Neural progenitor cell (in vitro differentiated cells): ENCODE data around the gene PARP2.

Source experiments
- EZH2 ChIP-seq: fragments of 200-600 bp; sonication (generic); IDR thresholded peaks from 2 replicates; pipeline ENCODE4 v1.6.1; 2017; ENCODE audit warnings: antibody characterized with exemption, mild to moderate bottlenecking, moderate library complexity
- TF ChIP-seq, protein P1 (sequence below): fragments of 200-600 bp; sonication (generic); IDR thresholded peaks from 2 replicates; pipeline ENCODE4 v1.5.1; 2017; ENCODE audit warnings: antibody characterized with exemption, mild to moderate bottlenecking

DNA sequence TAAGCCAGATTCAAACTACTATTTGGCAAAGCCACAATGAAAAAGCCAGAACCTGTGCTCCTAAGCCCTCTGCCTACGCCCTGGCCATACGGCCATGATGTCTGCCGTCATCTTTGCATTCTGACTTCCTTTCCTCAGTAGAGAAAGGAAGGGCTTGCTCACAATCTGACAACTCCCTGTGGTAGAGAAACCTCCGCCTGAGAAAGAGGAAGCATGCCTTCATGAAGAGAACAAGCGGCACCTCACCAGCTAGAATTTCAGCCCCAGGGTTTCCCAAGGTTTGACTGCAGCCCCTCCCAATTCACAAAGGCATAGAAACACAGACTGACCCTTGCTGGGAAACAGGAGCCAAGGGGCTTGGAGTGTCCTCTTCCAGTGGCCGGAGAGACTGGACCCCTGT lies 44.1 kb downstream of the PARP2 start:
- TF ChIP-seq, protein P1, sequence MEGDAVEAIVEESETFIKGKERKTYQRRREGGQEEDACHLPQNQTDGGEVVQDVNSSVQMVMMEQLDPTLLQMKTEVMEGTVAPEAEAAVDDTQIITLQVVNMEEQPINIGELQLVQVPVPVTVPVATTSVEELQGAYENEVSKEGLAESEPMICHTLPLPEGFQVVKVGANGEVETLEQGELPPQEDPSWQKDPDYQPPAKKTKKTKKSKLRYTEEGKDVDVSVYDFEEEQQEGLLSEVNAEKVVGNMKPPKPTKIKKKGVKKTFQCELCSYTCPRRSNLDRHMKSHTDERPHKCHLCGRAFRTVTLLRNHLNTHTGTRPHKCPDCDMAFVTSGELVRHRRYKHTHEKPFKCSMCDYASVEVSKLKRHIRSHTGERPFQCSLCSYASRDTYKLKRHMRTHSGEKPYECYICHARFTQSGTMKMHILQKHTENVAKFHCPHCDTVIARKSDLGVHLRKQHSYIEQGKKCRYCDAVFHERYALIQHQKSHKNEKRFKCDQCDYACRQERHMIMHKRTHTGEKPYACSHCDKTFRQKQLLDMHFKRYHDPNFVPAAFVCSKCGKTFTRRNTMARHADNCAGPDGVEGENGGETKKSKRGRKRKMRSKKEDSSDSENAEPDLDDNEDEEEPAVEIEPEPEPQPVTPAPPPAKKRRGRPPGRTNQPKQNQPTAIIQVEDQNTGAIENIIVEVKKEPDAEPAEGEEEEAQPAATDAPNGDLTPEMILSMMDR = no peak
- no peak for TF ChIP-seq EZH2
